A549 (cell line): ENCODE data around the gene MAPKAPK2. TPM values are rescaled to one million over a fixed set of nuclear protein-coding genes. Genes with fewer than 3 reads are reported as not detected.

ENCODE experiments used
- ATAC-seq, 2 experiments: fragments of 200-7000 bp in 1 of 2; fragments of >200 bp in 1 of 2; cut with Nextera tagmentation in 1 of 2; cut with Tn5 transposase in 1 of 2; 3 replicates each; pipeline versions ENCODE4 v1.8.0 to v1.9.1; 2018 to 2020; ENCODE audit warnings: mild to moderate bottlenecking in 1 of 2, moderate library complexity in 1 of 2
- CTCF ChIA-PET: fragments of 300-600 bp; sonication (Branson Sonifier 250); formaldehyde crosslinking; extraction: SDS; loops from one replicate; lab custom pipeline; 2021; ENCODE audit warnings: antibody characterized with exemption, inconsistent platforms; lab: Yijun Ruan, JAX
- POLR2A ChIA-PET: fragments of 350-600 bp; formaldehyde crosslinking; extraction: SDS; loops from one replicate; lab custom pipeline; 2021; ENCODE audit warnings: antibody characterized with exemption, inconsistent platforms; lab: Yijun Ruan, JAX
- DNase-seq, 2 experiments: peaks; one replicate each; pipeline versions ENCODE4 v3.0.0 to v3.0.0-alpha.2; 2011 to 2016; ENCODE audit warnings: low read depth in 1 of 2, low spot score in 1 of 2
- FAIRE-seq: peaks from 2 replicates; lab custom pipeline; 2011; peaks lifted over from hg19 to GRCh38; lab: Jason Lieb, UNC
- H3K27ac ChIP-seq, 2 experiments: fragments of >200 bp; sonication (Bioruptor Twin); formaldehyde crosslinking; 3 replicates each; pipeline ENCODE4 v1.5.1; 2016 to 2017
- H3K4me1 ChIP-seq: fragments of >200 bp; sonication (Bioruptor Twin); formaldehyde crosslinking; 3 replicates; pipeline ENCODE4 v1.6.1; 2016
- H3K4me2 ChIP-seq: fragments of >200 bp; sonication (Bioruptor Twin); formaldehyde crosslinking; 3 replicates; pipeline ENCODE4 v1.6.1; 2016
- H3K4me3 ChIP-seq: fragments of >200 bp; sonication (Bioruptor Twin); formaldehyde crosslinking; 3 replicates; pipeline ENCODE4 v1.5.1; 2016
- H3K9me3 ChIP-seq: fragments of >200 bp; sonication (Bioruptor Twin); formaldehyde crosslinking; 3 replicates; pipeline ENCODE4 v1.6.1; 2016
- CHD2 ChIP-seq: fragments of 150-350 bp; IDR thresholded peaks from 2 replicates; pipeline ENCODE4 v1.6.1; 2014; ENCODE audit warnings: low read length; ENCODE audit not compliant: partially characterized antibody
- HDAC2 ChIP-seq: fragments of 200-600 bp; sonication (generic); IDR thresholded peaks from 2 replicates; pipeline ENCODE4 v1.6.1; 2016
- HEYL ChIP-seq: fragments of 250-450 bp; sonication (Bioruptor Pico); IDR thresholded peaks from 2 replicates; pipeline ENCODE4 v1.8.0; 2021; ENCODE audit warnings: mild to moderate bottlenecking, moderate library complexity
- HOXB13 ChIP-seq: fragments of 250-450 bp; sonication (Bioruptor Pico); IDR thresholded peaks from 2 replicates; pipeline ENCODE4 v1.5.0; 2020; ENCODE audit warnings: low read depth, mild to moderate bottlenecking, moderate library complexity
- JUNB ChIP-seq: fragments of >200 bp; sonication (Bioruptor Twin); formaldehyde crosslinking; IDR thresholded peaks from 2 replicates; pipeline ENCODE4 v1.6.1; 2016
- MAX ChIP-seq: IDR thresholded peaks from 2 replicates; pipeline ENCODE4 v1.6.1; 2012
- MAZ ChIP-seq: fragments of 150-350 bp; IDR thresholded peaks from 2 replicates; pipeline ENCODE4 v1.6.1; 2014; ENCODE audit warnings: antibody characterized with exemption, low read depth, low read length, borderline replicate concordance
- MYC ChIP-seq: IDR thresholded peaks from 2 replicates; pipeline ENCODE4 v1.6.1; 2012; ENCODE audit warnings: mild to moderate bottlenecking, inconsistent platforms, low read length, improper control_type of control experiment, borderline replicate concordance
- POLR2A ChIP-seq: IDR thresholded peaks from 2 replicates; pipeline ENCODE4 v1.6.1; 2012; ENCODE audit warnings: mild to moderate bottlenecking, low read length
- RAD21 ChIP-seq, 2 experiments: fragments of >200 bp in 1 of 2; sonication (Bioruptor Twin) in 1 of 2; formaldehyde crosslinking in 1 of 2; IDR thresholded peaks in 1 of 2; conservative IDR thresholded peaks in 1 of 2; 2 replicates in 1 of 2; 3 replicates in 1 of 2; pipeline ENCODE4 v1.6.1; 2012 to 2018; ENCODE audit warnings: inconsistent platforms in 1 of 2
- RFX5 ChIP-seq: fragments of 450-650 bp; IDR thresholded peaks from 2 replicates; pipeline ENCODE4 v1.7.1; 2014; ENCODE audit warnings: antibody characterized with exemption, mild to moderate bottlenecking, moderate library complexity
- SMC3 ChIP-seq: fragments of >200 bp; sonication (Bioruptor Twin); formaldehyde crosslinking; IDR thresholded peaks from 3 replicates; pipeline ENCODE4 v1.6.1; 2018; ENCODE audit warnings: inconsistent platforms
- SREBF2 ChIP-seq: fragments of 450-650 bp; IDR thresholded peaks from 2 replicates; pipeline ENCODE4 v1.6.1; 2014; ENCODE audit warnings: mild to moderate bottlenecking, moderate library complexity
- ZC3H11A ChIP-seq: fragments of 450-650 bp; IDR thresholded peaks from 2 replicates; pipeline ENCODE4 v1.6.1; 2014; ENCODE audit warnings: antibody characterized with exemption, mild to moderate bottlenecking
- ZFP36 ChIP-seq: fragments of 450-650 bp; IDR thresholded peaks from 2 replicates; pipeline ENCODE4 v1.6.1; 2014; ENCODE audit warnings: borderline replicate concordance; ENCODE audit not compliant: partially characterized antibody
- ZNF302 ChIP-seq: fragments of 250-450 bp; sonication (Bioruptor Pico); IDR thresholded peaks from 2 replicates; pipeline ENCODE4 v1.9.0; 2021; ENCODE audit warnings: inconsistent platforms, mild to moderate bottlenecking, moderate library complexity
- WGBS: methylation state at CpG from one replicate; pipeline ENCODE4 v1.1.6; 2017; ENCODE audit errors: missing lambda C conversion rate; 5-methylcytosine and 5-hydroxymethylcytosine counted together
- polyA plus RNA-seq, 4 experiments: library from polyadenylated mRNA; depleted of rRNA in 3 of 4; stranded (reverse); fragments of >200 nt; fragmentation: RNase III in 1 of 4; extraction: RNeasy Plus Mini Kit Qiagen cat#74134 plus additional on column Dnase treatment in 1 of 4; gene quantifications; 2 replicates in 3 of 4; 3 replicates in 1 of 4; pipeline ENCODE4 v1.2.3, GENCODE V29; 2011 to 2017
- TF ChIP-seq, protein P1 (sequence below): fragments of >200 bp; sonication (Bioruptor Twin); formaldehyde crosslinking; IDR thresholded peaks from 3 replicates; pipeline ENCODE4 v1.5.1; 2016
- TF ChIP-seq, protein P2 (sequence below): fragments of 150-350 bp; IDR thresholded peaks from 2 replicates; pipeline ENCODE4 v1.6.1; 2014; ENCODE audit warnings: low read depth, mild to moderate bottlenecking, low read length

The MAPKAPK2 gene
- polyA plus RNA-seq, 2 of the 4 experiments (the other 2 are of a cell fraction): 37.2 to 43.0 TPM

DNA sequence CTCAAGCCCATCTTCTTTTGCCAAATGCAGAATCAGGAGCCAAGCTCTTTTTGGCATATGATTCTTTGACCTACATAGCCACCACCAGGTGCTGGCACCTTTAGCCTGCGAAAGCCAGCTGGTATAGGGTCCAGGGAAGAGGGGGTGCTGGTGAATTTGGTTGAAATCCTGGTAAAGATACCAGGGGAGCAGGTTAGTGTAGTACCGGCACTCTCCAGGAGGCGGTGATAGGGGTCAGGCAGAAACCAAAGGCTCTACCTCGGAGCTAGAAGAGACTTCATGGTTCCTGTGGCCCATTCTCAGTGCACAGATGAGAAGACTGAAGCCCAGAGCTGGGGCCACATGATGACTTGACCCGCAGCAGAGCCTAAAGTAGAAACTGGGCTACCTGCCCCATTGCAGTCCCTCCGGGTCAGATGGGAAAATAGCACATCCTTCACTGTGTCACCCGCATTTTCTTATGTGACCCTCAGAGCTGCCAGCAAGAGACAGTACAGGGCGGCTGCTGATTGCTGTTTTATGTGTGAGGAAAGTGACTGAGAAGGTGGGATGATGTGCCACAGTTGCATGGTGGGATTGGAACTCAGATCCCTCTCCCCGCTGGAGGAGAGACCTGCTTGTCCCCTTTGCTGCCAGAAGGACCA, 49.9 kb downstream of the MAPKAPK2 start:
- POLR2A ChIA-PET: interaction anchor here (1.2 kb wide), 1 partner anchor 178 kb away, joined by 4 read pairs; no protein-coding TSS in a partner anchor
- TF ChIP-seq, protein P1, sequence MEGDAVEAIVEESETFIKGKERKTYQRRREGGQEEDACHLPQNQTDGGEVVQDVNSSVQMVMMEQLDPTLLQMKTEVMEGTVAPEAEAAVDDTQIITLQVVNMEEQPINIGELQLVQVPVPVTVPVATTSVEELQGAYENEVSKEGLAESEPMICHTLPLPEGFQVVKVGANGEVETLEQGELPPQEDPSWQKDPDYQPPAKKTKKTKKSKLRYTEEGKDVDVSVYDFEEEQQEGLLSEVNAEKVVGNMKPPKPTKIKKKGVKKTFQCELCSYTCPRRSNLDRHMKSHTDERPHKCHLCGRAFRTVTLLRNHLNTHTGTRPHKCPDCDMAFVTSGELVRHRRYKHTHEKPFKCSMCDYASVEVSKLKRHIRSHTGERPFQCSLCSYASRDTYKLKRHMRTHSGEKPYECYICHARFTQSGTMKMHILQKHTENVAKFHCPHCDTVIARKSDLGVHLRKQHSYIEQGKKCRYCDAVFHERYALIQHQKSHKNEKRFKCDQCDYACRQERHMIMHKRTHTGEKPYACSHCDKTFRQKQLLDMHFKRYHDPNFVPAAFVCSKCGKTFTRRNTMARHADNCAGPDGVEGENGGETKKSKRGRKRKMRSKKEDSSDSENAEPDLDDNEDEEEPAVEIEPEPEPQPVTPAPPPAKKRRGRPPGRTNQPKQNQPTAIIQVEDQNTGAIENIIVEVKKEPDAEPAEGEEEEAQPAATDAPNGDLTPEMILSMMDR: peak; percentile 65
- TF ChIP-seq ZNF302 (CRISPR knock-in tag) (no peak), JUNB (no peak), CHD2 (no peak), RAD21 (conservative IDR thresholded peaks at IDR 0.05 in 1 of 2, IDR thresholded peaks at IDR 0.05 in 1 of 2) (peak; percentile 73 to 75), SMC3 (peak; percentile 77), MYC (no peak), ZFP36 (no peak)

GRCh38 chr1:206735553-206736031, 50.9 kb downstream of the MAPKAPK2 start:
- DNase-seq (no peak), ATAC-seq (no peak), FAIRE-seq (no peak)
- Histone ChIP-seq H3K4me2 (no peak overlapping the region), H3K4me3 (no peak overlapping the region), H3K27ac (no peak overlapping the region), H3K4me1 (peaks cover 6% of the 10 kb centered on the region; the same call in 1 of the 3 replicates), H3K9me3 (no peaks in the 10 kb centered on the region)
- TF ChIP-seq ZC3H11A (no peak), HDAC2 (no peak), HOXB13 (CRISPR knock-in tag) (no peak), MAZ (no peak), SREBF2 (no peak), HEYL (CRISPR knock-in tag) (no peak), POLR2A (no peak), MAX (no peak), RFX5 (no peak), ZNF302 (CRISPR knock-in tag) (no peak)
- TF ChIP-seq, protein P2, sequence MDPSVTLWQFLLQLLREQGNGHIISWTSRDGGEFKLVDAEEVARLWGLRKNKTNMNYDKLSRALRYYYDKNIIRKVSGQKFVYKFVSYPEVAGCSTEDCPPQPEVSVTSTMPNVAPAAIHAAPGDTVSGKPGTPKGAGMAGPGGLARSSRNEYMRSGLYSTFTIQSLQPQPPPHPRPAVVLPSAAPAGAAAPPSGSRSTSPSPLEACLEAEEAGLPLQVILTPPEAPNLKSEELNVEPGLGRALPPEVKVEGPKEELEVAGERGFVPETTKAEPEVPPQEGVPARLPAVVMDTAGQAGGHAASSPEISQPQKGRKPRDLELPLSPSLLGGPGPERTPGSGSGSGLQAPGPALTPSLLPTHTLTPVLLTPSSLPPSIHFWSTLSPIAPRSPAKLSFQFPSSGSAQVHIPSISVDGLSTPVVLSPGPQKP: no peak
- ChIA-PET POLR2A (no interaction called here), CTCF (interaction anchor here (0.6 to 7.9 kb wide), 34 partner anchors 9 to 764 kb away, joined by 3 to 123 read pairs (median 6); partner anchors contain the start of genes FCMR, IL20 and PIGR)
- WGBS: 81% methylated on average over 5 of the region's 5 CpGs

More for the DNA sequence above, 49.9 kb downstream of the MAPKAPK2 start:
- Histone ChIP-seq H3K27ac (no peak overlapping the region), H3K9me3 (no peaks in the 10 kb centered on the region), H3K4me1 (peaks cover 6% of the 10 kb centered on the region; the same call in 1 of the 3 replicates), H3K4me3 (no peak overlapping the region), H3K4me2 (no peak overlapping the region)
- CTCF ChIA-PET: interaction anchor here (0.5 to 7.9 kb wide), 58 partner anchors 7 to 765 kb away, joined by 3 to 123 read pairs (median 5); partner anchors contain the start of genes DYRK3, FCMR and PIGR
- DNase-seq: peak; percentile 43 to 78
- 53% methylated on average over 9 of the region's 9 CpGs for WGBS
- peak; percentile 60 to 84; a peak in 4 of 6 replicates for ATAC-seq
- FAIRE-seq: no peak
